SK-N-SH (cell line): Measurements from ENCODE around the gene OGDH. TPM values are rescaled to one million over a fixed set of nuclear protein-coding genes. Genes with fewer than 3 reads are reported as not detected.
A peak's percentile ranks its signal among the peaks of the same experiment; 100 is the strongest.

Source experiments
- CTCF ChIA-PET: fragments of 300-600, 350-600 bp; formaldehyde crosslinking; extraction: SDS; loops from one replicate; lab custom pipeline; 2021; lab: Yijun Ruan, JAX
- POLR2A ChIA-PET: fragments of 350-600 bp; sonication (Branson Sonifier 250); formaldehyde crosslinking; extraction: SDS; loops from one replicate; lab custom pipeline; 2020; ENCODE audit warnings: antibody characterized with exemption, inconsistent platforms; lab: Yijun Ruan, JAX
- DNase-seq: peaks from one replicate; pipeline ENCODE4 v3.0.0; 2012
- H2AFZ ChIP-seq: fragments of 200-600 bp; sonication (generic); 2 replicates; pipeline ENCODE4 v1.8.1; 2016; ENCODE audit warnings: antibody characterized with exemption, mild to moderate bottlenecking, low read depth
- H3F3A ChIP-seq: fragments of 200-600 bp; sonication (generic); replicated peaks from 2 replicates; pipeline ENCODE3; 2016; ENCODE audit warnings: antibody characterized with exemption, mild to moderate bottlenecking; ENCODE audit not compliant: insufficient read depth
- H3K27ac ChIP-seq, 2 experiments: fragments of 200-500 bp in 1 of 2; fragments of 200-600 bp in 1 of 2; sonication (Bioruptor generic) in 1 of 2; sonication (generic), shearing (Covaris generic) in 1 of 2; 2 replicates each; pipeline versions ENCODE4 v1.5.1 to v1.6.1; 2014 to 2016; ENCODE audit warnings: low read depth in 2 of 2, inconsistent platforms in 1 of 2, low read length in 1 of 2, mild to moderate bottlenecking in 1 of 2, mixed read lengths in 1 of 2
- H3K27me3 ChIP-seq: fragments of 200-600 bp; sonication (generic), shearing (Covaris generic); 2 replicates; pipeline ENCODE4 v1.6.1; 2016; ENCODE audit warnings: mixed run types; ENCODE audit not compliant: insufficient read depth
- H3K36me3 ChIP-seq, 2 experiments: fragments of 200-500 bp in 1 of 2; fragments of 200-600 bp in 1 of 2; sonication (Bioruptor generic) in 1 of 2; sonication (generic) in 1 of 2; replicated peaks in 1 of 2; 2 replicates each; pipeline versions ENCODE3 to v1.5.1; 2014 to 2016; ENCODE audit warnings: low read length in 1 of 2, mild to moderate bottlenecking in 1 of 2; ENCODE audit not compliant: insufficient read depth in 2 of 2, control insufficient read depth in 1 of 2
- H3K4me1 ChIP-seq, 2 experiments: fragments of 200-500 bp in 1 of 2; fragments of 200-600 bp in 1 of 2; sonication (Bioruptor generic) in 1 of 2; sonication (generic), shearing (Covaris generic) in 1 of 2; 2 replicates each; pipeline versions ENCODE4 v1.5.1 to v1.6.1; 2014 to 2016; ENCODE audit warnings: low read depth in 1 of 2, low read length in 1 of 2, mixed run types in 1 of 2; ENCODE audit not compliant: insufficient read depth in 2 of 2, control insufficient read depth in 1 of 2
- H3K4me2 ChIP-seq: fragments of 200-600 bp; sonication (generic), shearing (Covaris generic); 2 replicates; pipeline ENCODE4 v1.6.1; 2017; ENCODE audit warnings: mixed run types
- H3K4me3 ChIP-seq, 2 experiments: fragments of 200-500 bp in 1 of 2; fragments of 200-600 bp in 1 of 2; sonication (Bioruptor generic) in 1 of 2; sonication (generic), shearing (Covaris generic) in 1 of 2; 2 replicates each; pipeline versions ENCODE4 v1.5.1 to v1.8.1; 2014 to 2016; ENCODE audit warnings: low read depth in 2 of 2, inconsistent platforms in 1 of 2, low read length in 1 of 2, mild to moderate bottlenecking in 1 of 2, mixed read lengths in 1 of 2, moderate library complexity in 1 of 2
- H3K79me2 ChIP-seq: fragments of 200-600 bp; sonication (generic); 2 replicates; pipeline ENCODE4 v1.8.1; 2017; ENCODE audit warnings: mild to moderate bottlenecking; ENCODE audit not compliant: insufficient read depth
- H3K9ac ChIP-seq: fragments of 200-600 bp; sonication (generic); 2 replicates; pipeline ENCODE4 v1.6.1; 2017; ENCODE audit warnings: mixed run types
- H3K9me2 ChIP-seq: fragments of 200-600 bp; sonication (generic); 2 replicates; pipeline ENCODE4 v1.6.1; 2017; ENCODE audit warnings: mixed run types
- H3K9me3 ChIP-seq: fragments of 200-600 bp; sonication (generic); 2 replicates; pipeline ENCODE4 v1.6.1; 2017; ENCODE audit warnings: mixed run types, mild to moderate bottlenecking, moderate library complexity
- H4K20me1 ChIP-seq: fragments of 200-600 bp; sonication (generic); 2 replicates; pipeline ENCODE4 v1.6.1; 2017; ENCODE audit warnings: mild to moderate bottlenecking, mixed run types; ENCODE audit not compliant: insufficient read depth
- CHD2 ChIP-seq: fragments of 150-350 bp; IDR thresholded peaks from 2 replicates; pipeline ENCODE4 v1.6.1; 2018; ENCODE audit warnings: low read length; ENCODE audit not compliant: partially characterized antibody
- ELF1 ChIP-seq: IDR thresholded peaks from 2 replicates; pipeline ENCODE4 v1.4.0; 2012
- EP300 ChIP-seq, 2 experiments: IDR thresholded peaks; 2 replicates each; pipeline versions ENCODE4 v1.4.0 to v1.6.1; 2012; ENCODE audit warnings: borderline replicate concordance in 1 of 2, low read depth in 1 of 2, low read length in 1 of 2
- FOSL2 ChIP-seq: IDR thresholded peaks from 2 replicates; pipeline ENCODE4 v1.4.0; 2012; ENCODE audit warnings: low read depth, mild to moderate bottlenecking, moderate library complexity, borderline replicate concordance
- JUND ChIP-seq: IDR thresholded peaks from 2 replicates; pipeline ENCODE4 v1.4.0; 2012
- MEF2A ChIP-seq: IDR thresholded peaks from 2 replicates; pipeline ENCODE4 v1.4.0; 2012; ENCODE audit warnings: low read depth, borderline replicate concordance
- MXI1 ChIP-seq: IDR thresholded peaks from 2 replicates; pipeline ENCODE4 v1.6.1; 2012; ENCODE audit warnings: mild to moderate bottlenecking, low read depth, low read length, improper control_type of control experiment
- RFX5 ChIP-seq: IDR thresholded peaks from 2 replicates; pipeline ENCODE4 v1.6.1; 2012; ENCODE audit warnings: mild to moderate bottlenecking, improper control_type of control experiment, low read length
- RXRA ChIP-seq: IDR thresholded peaks from 2 replicates; pipeline ENCODE4 v1.4.0; 2012; ENCODE audit warnings: low read depth, mild to moderate bottlenecking, borderline replicate concordance
- SIN3A ChIP-seq: IDR thresholded peaks from 2 replicates; pipeline ENCODE4 v1.6.1; 2012; ENCODE audit warnings: low read depth, mild to moderate bottlenecking, low read length, moderate library complexity, borderline replicate concordance
- TAF1 ChIP-seq: IDR thresholded peaks from 2 replicates; pipeline ENCODE4 v1.6.1; 2012; ENCODE audit warnings: low read depth, mild to moderate bottlenecking, low read length, moderate library complexity, borderline replicate concordance
- WGBS: methylation state at CpG from one replicate; pipeline ENCODE4 v1.1.6; 2017; ENCODE audit warnings: low lambda C conversion rate; 5-methylcytosine and 5-hydroxymethylcytosine counted together
- polyA plus RNA-seq, 3 experiments: library from polyadenylated mRNA; depleted of rRNA; stranded (reverse); fragments of >200 nt; gene quantifications; 2 replicates each; pipeline ENCODE4 v1.2.3, GENCODE V29; 2012
- TF ChIP-seq, protein P1 (sequence below): IDR thresholded peaks from 2 replicates; pipeline ENCODE4; 2012
- TF ChIP-seq, protein P2 (sequence below): fragments of 150-350 bp; IDR thresholded peaks from 2 replicates; pipeline ENCODE4 v1.6.1; 2016; ENCODE audit warnings: mild to moderate bottlenecking, low read depth, low read length

The OGDH gene
- polyA plus RNA-seq, 1 of the 3 experiments (the other 2 are of a cell fraction): 69.4 TPM

DNA sequence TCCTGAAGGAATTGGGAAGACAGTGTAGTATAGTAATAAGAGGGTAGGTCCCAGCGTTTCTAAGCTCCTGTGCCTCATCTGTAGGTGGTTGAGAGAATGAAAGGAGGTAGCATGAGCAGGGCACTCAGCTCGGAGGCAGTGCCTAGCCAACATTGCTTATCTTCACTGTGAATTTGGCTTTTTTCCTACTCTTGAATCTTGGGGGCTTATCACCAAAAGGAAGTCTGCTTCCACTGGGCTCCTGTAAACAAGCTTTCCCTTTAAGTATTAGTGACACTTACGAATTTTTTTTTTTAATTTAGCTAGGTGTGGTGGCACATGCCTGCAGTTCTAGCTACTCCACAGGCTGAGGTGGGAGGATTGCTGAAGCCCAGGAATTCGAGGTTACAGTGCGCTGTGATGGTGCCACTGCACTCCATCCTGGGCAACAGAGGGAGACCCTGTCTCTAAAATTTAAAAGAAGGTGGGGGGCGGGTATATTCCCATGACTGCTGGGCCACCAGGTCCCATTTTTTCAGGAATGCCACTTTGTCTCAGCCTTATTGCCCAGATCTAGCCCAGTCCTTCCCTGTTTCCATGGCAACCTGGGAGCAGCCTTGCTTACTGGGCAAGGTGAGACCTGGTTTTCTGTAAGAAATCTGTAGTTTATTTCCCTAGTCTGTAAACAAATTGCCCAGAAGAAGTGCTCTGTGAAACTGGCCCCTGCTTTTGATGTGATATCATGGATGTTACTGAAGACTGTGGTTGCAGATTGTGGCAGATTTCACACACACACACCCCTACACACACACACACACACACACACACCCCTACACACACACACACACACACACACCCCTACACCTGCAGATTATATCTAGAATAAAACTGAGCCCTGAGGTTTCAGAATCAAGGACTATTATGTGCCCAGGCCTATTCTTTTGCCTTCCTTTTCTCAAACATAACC, 19.4 kb downstream of the OGDH start:
- no peak for TF ChIP-seq SIN3A
- peak; percentile 64; the same call in 1 of the 2 replicates for TF ChIP-seq RFX5
- TF ChIP-seq, all 33 proteins: peak for 1
- peaks cover 0 to 3% of the 10 kb centered on the region in 2 experiments; a peak in 1 of 4 replicates for H3K4me1 ChIP-seq
- H3K27ac ChIP-seq: no peak overlapping the region
- no peaks in the 10 kb centered on the region for H3K9me2 ChIP-seq
- H3K9ac ChIP-seq: no peak overlapping the region
- no peaks in the 10 kb centered on the region for H3K27me3 ChIP-seq
- no peak overlapping the region for H3K4me3 ChIP-seq
- peaks cover 12 to 17% of the 10 kb centered on the region in 2 experiments for H3K36me3 ChIP-seq
- no peak overlapping the region for H3K4me2 ChIP-seq
- CTCF ChIA-PET: no interaction called here
- DNase-seq: no peak
- H4K20me1 ChIP-seq: 0 out of 2 replicates have a peak, but pooled peaks cover 9% of the 10 kb centered on the region
- 83% methylated on average over 6 of the region's 6 CpGs for WGBS
- H3F3A ChIP-seq: no peaks in the 10 kb centered on the region
- no peaks in the 10 kb centered on the region for H3K9me3 ChIP-seq
- no peak overlapping the region for H2AFZ ChIP-seq
- H3K79me2 ChIP-seq: peaks cover 42% of the 10 kb centered on the region
- POLR2A ChIA-PET: no interaction called here

DNA sequence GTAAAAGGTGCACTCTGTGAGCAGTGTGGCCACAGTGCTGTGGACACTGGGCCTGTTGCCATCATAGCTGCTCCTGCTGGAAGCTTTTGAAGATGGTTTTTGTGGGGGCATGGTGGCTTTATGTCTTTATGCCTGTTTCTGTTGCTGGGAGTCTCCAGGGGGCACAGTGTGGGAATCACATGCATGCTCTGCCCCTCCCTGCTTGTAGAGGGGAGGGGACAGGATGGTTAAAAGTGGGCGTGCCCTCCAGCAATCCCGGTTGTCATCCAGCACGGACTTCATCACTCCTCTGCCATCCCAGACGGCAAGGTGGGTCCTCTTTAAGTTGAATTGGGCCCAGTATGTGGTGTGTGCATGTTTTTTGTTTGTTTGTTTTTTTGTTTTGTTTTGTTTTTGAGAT, 20.2 kb downstream of the OGDH start:
- Histone ChIP-seq H3F3A (no peaks in the 10 kb centered on the region), H3K4me2 (no peak overlapping the region), H2AFZ (no peak overlapping the region), H3K27ac (no peak overlapping the region), H3K4me1 (peaks cover 0 to 3% of the 10 kb centered on the region in 2 experiments; a peak in 1 of 4 replicates), H3K4me3 (no peak overlapping the region), H4K20me1 (0 out of 2 replicates have a peak, but pooled peaks cover 9% of the 10 kb centered on the region), H3K9ac (no peak overlapping the region), H3K36me3 (peaks cover 12 to 17% of the 10 kb centered on the region in 2 experiments), H3K27me3 (no peaks in the 10 kb centered on the region)
- POLR2A ChIA-PET: no interaction called here
- CTCF ChIA-PET: no interaction called here
- DNase-seq: no peak
- WGBS: 87% methylated on average over 4 of the region's 4 CpGs
- no peak for TF ChIP-seq EP300 (IDR thresholded peaks at IDR 0.05; ENCODE audit: borderline replicate concordance in 1 of 2, low read depth in 1 of 2, low read length in 1 of 2)
- TF ChIP-seq JUND: no peak
- no peak for TF ChIP-seq TAF1
- no peak for TF ChIP-seq ELF1
- TF ChIP-seq MXI1: no peak
- no peak for TF ChIP-seq MEF2A
- TF ChIP-seq RXRA: no peak
- TF ChIP-seq, protein P1, sequence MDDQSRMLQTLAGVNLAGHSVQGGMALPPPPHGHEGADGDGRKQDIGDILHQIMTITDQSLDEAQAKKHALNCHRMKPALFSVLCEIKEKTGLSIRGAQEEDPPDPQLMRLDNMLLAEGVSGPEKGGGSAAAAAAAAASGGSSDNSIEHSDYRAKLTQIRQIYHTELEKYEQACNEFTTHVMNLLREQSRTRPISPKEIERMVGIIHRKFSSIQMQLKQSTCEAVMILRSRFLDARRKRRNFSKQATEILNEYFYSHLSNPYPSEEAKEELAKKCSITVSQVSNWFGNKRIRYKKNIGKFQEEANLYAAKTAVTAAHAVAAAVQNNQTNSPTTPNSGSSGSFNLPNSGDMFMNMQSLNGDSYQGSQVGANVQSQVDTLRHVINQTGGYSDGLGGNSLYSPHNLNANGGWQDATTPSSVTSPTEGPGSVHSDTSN: no peak
- no peak for TF ChIP-seq FOSL2
- TF ChIP-seq CHD2: no peak
- TF ChIP-seq, protein P2, sequence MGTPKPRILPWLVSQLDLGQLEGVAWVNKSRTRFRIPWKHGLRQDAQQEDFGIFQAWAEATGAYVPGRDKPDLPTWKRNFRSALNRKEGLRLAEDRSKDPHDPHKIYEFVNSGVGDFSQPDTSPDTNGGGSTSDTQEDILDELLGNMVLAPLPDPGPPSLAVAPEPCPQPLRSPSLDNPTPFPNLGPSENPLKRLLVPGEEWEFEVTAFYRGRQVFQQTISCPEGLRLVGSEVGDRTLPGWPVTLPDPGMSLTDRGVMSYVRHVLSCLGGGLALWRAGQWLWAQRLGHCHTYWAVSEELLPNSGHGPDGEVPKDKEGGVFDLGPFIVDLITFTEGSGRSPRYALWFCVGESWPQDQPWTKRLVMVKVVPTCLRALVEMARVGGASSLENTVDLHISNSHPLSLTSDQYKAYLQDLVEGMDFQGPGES: no peak
- TF ChIP-seq, all 33 proteins: peak for 0
- H3K79me2 ChIP-seq: peaks cover 33% of the 10 kb centered on the region
- no peaks in the 10 kb centered on the region for H3K9me2 ChIP-seq
- no peaks in the 10 kb centered on the region for H3K9me3 ChIP-seq
